Measurements from ENCODE around the gene ASB18.

The ASB18 gene

DNA sequence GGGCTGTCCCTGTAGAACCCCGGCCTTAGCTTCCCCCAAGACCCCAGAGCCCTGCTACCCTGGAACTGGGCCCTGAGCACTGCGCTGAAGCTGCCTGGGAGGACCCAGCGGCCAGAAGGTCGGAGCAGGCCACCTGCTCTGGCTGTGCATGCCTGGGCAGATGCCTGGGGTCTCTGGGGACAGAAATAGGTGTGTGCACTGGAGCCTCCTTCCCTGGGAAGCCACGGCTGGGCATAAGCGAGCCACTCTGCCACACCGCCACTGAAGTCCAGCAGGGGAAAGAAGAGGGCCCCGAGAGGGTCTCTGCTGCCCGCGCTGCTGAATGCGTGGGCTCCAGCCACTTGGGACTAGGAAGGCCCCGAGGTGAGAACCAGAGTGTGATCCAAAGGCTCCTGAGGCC lies 102.7 kb downstream of the ASB18 start:
- no peak for DNase-seq

GRCh38 chr2:236161082-236161462 lies 103.1 kb downstream of the ASB18 start:
- DNase-seq: no peak

GRCh38 chr2:236160366-236161081 lies 103.7 kb downstream of the ASB18 start:
- no peak for DNase-seq

DNA sequence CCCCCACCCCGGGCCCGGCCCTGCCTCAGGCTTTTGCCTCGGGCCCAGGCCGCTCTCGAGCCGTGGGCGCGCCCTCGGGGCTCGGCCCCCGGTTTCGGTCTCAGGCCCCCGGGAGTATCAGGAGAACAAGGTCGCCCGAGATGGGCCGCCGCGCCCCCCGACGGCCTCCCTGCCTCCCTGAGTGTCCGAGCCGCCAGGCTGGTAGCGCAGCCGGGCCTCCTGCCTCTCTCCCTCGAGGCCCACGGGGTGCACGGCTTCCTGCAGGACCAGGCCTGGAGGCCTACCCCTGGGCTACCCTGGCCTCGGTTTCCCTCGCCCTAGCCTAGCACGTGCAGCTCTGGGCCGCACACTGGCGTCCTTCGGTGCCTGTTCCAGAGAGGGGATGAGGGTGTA lies 104.4 kb downstream of the ASB18 start:
- DNase-seq: no peak

GRCh38 chr2:236158969-236159777 lies 105.0 kb downstream of the ASB18 start:
- DNase-seq: no peak

GRCh38 chr2:236157815-236158498 lies 106.2 kb downstream of the ASB18 start:
- no peak for DNase-seq

DNA sequence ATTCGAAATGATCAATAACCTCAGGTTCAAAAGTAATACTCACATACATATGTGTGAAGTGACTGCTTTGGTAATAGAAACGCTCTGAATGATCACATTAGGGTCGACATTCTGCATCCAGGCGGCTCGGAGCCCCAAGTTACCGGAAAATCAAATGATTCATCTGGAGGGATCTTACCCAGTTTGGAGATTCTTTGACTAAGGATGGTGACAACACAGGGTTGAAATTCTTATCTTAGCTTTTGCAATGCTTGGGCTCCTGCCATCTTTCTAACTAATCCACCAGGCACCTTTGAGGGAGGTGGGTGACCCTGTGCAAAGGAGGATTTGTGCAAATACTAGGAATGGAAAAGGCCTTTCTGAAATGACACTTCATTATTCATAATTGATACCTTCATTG lies 106.8 kb downstream of the ASB18 start:
- no peak for DNase-seq

DNA sequence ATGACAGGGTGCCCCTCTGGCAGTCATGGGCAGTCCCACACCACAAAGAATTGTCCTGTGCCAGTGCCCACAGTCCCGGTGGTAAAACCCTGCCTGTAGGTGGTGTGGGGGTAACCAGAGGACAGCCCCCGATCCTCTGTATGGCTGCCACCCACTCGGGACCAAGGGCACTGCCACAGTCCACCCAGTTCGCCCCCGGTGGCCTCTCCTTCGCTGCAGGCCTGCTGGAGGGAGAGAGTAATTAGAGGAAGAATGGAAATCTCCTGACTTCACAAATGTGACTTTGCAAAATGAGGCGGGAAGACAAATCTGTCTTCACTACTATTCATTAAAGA lies 107.4 kb downstream of the ASB18 start:
- no peak for DNase-seq

DNA sequence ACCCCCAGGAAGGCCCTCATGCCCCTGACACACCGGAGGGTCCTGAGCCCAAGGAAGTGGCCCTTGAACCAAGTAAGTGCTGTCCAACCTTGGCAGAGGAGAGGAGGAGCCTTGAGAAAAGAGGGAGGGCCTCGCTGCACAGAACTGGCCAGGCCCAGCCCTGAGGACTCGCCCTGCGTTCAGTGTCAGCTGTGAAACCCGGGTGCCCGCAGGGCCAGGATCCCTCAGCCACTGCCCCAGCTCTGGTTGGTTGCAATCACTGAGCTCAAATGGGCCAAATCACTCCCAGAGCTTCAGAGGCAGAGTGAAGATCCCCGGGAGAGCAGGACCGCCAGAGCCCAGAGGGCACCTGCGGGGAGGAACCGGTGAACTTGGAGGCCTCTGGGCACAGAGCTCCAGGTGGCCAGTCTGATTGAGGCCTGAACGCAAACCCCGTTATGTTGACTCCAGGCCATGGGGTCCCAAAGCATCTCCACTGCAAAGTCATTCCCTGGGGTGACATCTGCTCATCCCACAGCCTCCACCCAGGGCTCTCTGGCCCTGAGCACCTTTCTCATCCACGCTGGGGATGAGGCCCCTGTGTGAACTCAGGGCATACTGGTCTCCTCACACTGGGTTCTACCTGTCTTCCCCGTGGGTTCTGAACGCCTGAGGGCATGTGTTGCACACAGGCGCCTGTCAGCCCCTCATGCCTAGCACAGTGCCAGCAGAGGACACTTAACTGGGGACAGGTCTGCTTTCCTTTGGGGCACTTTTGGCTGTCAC lies 107.9 kb downstream of the ASB18 start:
- DNase-seq: no peak

DNA sequence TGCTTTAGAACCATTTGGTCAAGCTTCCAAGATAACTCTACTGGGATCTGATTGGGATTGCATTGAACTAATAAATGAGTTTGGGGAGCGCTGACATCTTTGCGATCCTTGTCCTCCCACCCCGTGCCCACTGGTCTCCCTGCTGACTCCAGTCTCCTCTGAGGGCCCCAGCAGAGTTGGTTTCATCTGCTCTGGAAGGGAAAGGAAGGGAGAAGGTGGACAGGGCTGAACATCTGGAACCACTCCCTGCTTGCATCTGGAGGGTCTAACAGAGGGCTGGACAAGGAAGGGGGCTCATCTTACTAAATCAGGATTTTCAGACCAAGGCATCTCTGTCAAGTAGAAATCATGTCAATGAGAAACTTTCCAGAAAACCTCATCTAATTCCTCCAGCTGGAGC lies 108.8 kb downstream of the ASB18 start:
- no peak for DNase-seq

DNA sequence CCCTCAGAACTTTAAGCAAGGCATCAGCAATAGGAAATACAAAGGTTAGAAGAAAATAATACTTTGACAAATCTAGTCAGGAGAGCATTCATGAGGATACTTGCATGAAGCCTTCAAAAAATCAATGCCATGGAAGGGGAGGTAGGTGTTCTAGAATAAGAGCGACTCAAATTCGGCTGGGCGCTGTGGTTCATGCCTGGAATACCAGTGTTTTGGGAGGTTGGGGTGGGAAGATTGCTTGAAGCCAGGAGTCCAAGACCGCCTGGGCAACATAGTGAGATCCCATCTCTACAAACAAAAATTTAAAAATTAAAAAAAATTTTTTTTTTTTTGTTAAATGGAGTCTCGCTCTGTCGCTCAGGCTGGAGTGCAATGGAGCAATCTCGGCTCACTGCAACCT lies 117.8 kb downstream of the ASB18 start:
- DNase-seq: no peak

DNA sequence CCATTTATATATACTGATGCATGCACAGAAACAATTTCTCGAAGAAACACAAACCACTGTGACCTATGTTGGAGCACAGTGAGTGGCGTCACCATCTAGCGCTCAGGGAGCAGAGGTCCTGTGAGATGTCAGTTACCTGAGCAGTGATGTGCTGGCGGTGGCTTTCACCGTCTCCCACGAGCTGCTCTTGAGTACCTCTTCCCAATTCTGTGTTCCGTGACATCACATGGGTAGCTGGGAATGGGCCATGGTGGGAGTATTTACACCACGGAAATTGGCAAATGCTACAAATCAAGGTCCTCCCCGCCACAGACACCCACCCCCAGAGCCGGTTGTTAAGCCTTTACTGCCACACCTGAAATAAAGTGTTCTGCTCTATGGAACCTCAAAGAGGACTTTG lies 120.4 kb downstream of the ASB18 start:
- no peak for DNase-seq
